Gastrocnemius medialis (tissue), 4 donors: ENCODE data around the gene GCN1.
A peak's percentile ranks its signal among the peaks of the same experiment; 100 is the strongest.

Experiments used
- CTCF ChIP-seq, 5 experiments: fragments of 450-650 bp in 3 of 5; fragments of 200-600 bp in 2 of 5; sonication (generic) in 2 of 5; IDR thresholded peaks in 4 of 5; conservative IDR thresholded peaks in 1 of 5; 1 replicate in 4 of 5; 2 replicates in 1 of 5; pipeline ENCODE4 v1.5.1; 2016 to 2019; ENCODE audit warnings: antibody characterized with exemption in 5 of 5, mild to moderate bottlenecking in 3 of 5, moderate library complexity in 3 of 5
- POLR2A ChIP-seq, 2 donors: fragments of 450-650 bp; IDR thresholded peaks; one replicate each; pipeline ENCODE4 v1.6.1; 2017; ENCODE audit warnings: antibody characterized with exemption in 2 of 2, mild to moderate bottlenecking in 2 of 2, moderate library complexity in 2 of 2

DNA sequence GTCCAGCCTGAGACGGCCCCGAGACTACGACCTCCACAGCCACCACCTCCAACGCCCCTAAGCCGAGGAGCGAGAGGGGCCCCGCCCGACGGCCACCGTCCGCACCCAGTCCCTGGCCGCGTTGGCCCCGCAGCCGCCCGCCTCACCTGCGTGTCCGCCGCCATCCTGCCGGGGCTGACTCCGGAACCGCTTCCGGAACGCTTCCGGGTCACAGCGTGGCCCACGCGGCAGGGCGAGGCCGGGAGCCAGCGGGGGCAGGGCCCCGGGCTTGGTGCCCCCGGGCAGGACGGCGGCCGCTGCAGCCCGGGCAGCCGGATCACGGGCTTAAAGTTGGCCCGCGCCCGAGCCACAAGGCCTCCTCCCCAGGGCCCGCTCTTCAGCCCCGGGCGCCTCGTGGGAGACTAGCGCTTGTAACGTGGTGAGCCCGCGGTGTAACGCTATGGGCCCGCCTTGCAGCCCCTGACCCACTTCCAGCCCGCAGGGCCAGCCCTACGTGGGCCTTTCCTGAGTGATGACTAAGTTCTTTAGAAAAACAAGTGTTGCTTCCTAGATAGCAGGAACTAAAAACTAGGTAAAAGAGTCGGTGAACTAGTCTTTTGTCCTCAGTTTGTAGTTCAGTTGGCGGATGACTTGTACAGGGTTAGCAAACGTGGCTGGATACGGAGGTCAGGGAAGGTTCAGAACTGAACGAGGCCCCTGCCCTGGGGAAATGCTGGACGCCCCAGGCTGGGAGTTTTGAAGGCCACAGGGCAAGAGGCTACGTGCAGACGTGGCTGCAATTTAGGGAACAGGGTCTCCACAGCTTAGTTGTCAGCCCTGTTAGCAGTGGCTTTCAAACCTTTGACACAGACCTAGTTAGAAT lies at the start of gene GCN1:
- TF ChIP-seq CTCF (IDR thresholded peaks at IDR 0.05 in 4 of 5, conservative IDR thresholded peaks at IDR 0.05 in 1 of 5) (no peak), POLR2A (IDR thresholded peaks at IDR 0.05) (peak; percentile 90 to 97)
